ENCODE measurements around the gene MYO18A. TPM values are rescaled to one million over a fixed set of nuclear protein-coding genes. Genes with fewer than 3 reads are reported as not detected.

MYO18A gene
- total RNA-seq, 1 experiment from 2014 or later, result 37.2 TPM

GRCh38 chr17:29058391-29058790, 121.8 kb downstream of the MYO18A start:
- CTCF ChIA-PET, result no interaction called here

More at GRCh38 chr17:29058391-29058790, 121.8 kb downstream of the MYO18A start:
- H4K20me1 ChIP-seq (ENCODE audit: insufficient read depth), result no peaks in the 10 kb centered on the region
- no peaks in the 10 kb centered on the region for H3K9me2 ChIP-seq (ENCODE audit: insufficient read depth)
- no peak overlapping the region for H3K27ac ChIP-seq (ENCODE audit: low read depth, low read length)
- no peaks in the 10 kb centered on the region for H3K36me3 ChIP-seq (ENCODE audit: control insufficient read depth in 1 of 2, insufficient read depth in 2 of 2, low read length in 2 of 2)
- ChIA-PET RAD21 (ENCODE audit: low non-redundant PET in 1 of 2, low total read pairs in 2 of 2, uncharacterized antibody in 2 of 2, unreplicated experiment in 2 of 2) (no interaction called here), POLR2A (no interaction called here)
- BruUV-seq (replicated peaks), result no TSS peak
- no peak overlapping the region for H3K4me3 ChIP-seq (replicated peaks in 1 of 2; ENCODE audit: low read depth in 1 of 2, low read length in 2 of 2)
- no peaks in the 10 kb centered on the region for H3K4me1 ChIP-seq (ENCODE audit: control insufficient read depth in 1 of 2, insufficient read depth in 2 of 2, low read length in 2 of 2)
- no peaks in the 10 kb centered on the region for H3K9me3 ChIP-seq (ENCODE audit: control insufficient read depth in 1 of 2, insufficient read depth in 1 of 2, low read depth in 1 of 2, low read length in 2 of 2)
- no peak overlapping the region for H2AFZ ChIP-seq (ENCODE audit: low read depth, low read length, poor library complexity, severe bottlenecking)
- H3K79me2 ChIP-seq (ENCODE audit: insufficient read depth, low read length), result no peaks in the 10 kb centered on the region
- no peak for ATAC-seq
- DNase-seq (ENCODE audit: low read depth, low spot score), result no peak
- no peak overlapping the region for H3K9ac ChIP-seq (ENCODE audit: low read length)
- no peak overlapping the region for H3K4me2 ChIP-seq (ENCODE audit: low read length)
- intact Hi-C loops (cut with micrococcal nuclease), result no loop called here
- no peaks in the 10 kb centered on the region for H3K27me3 ChIP-seq (ENCODE audit: insufficient read depth, low read length)
- no peak for TF ChIP-seq SP1 (IDR thresholded peaks at IDR 0.05; ENCODE audit: low read depth)
- no peak for TF ChIP-seq SRF (IDR thresholded peaks at IDR 0.05; ENCODE audit: low read depth)
- no peak for TF ChIP-seq CBX3 (IDR thresholded peaks at IDR 0.05; ENCODE audit: low read depth)
- TF ChIP-seq POLR2AphosphoS5 (IDR thresholded peaks at IDR 0.05; ENCODE audit: low read depth, low read length), result no peak
- no peak for TF ChIP-seq ZFX (IDR thresholded peaks at IDR 0.05)
- no peak for TF ChIP-seq ZNF274 (IDR thresholded peaks at IDR 0.05; ENCODE audit: low read depth, low read length)
- no peak for TF ChIP-seq EGR1 (IDR thresholded peaks at IDR 0.05; ENCODE audit: low read depth)
- TF ChIP-seq MAX (IDR thresholded peaks at IDR 0.05), result no peak
- TF ChIP-seq CEBPB (IDR thresholded peaks at IDR 0.05; ENCODE audit: low read depth), result no peak
- no peak for TF ChIP-seq FOSL1 (IDR thresholded peaks at IDR 0.05; ENCODE audit: low read depth)
- TF ChIP-seq TCF7L2 (IDR thresholded peaks at IDR 0.05; ENCODE audit: borderline replicate concordance, extremely low read depth, insufficient read depth, insufficient read length), result no peak
- no peak for TF ChIP-seq SIN3A (IDR thresholded peaks at IDR 0.05; ENCODE audit: low read depth)
- TF ChIP-seq JUND (IDR thresholded peaks at IDR 0.05), result no peak
- TF ChIP-seq ZBTB33 (IDR thresholded peaks at IDR 0.05; ENCODE audit: extremely low read depth, insufficient replicate concordance, low read length), result no peak
- TF ChIP-seq ATF3 (IDR thresholded peaks at IDR 0.05), result no peak

All from HCT116 (cell line).